ENCODE results near the gene KIF21B.

KIF21B gene

DNA sequence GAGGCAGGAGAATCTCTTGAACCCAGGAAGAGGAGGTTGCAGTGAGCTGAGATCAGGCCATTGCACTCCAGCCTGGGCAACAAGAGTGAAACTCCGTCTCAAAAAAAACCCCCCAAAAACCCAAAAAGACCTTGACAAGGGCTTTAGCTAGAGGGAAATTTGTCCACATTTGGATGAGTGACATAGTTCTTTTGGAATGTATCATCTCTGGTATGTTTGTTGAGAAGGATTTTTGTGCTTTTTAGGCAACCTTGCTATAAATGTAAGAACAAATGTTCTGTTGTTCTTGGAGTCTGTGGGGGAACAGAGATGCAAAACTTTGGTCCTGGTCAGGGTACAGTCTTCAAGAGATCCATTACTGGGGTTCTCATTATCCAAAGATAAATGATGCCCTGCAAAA is 99.9 kb downstream of the KIF21B start:
- TF ChIP-seq SIN3A (IDR thresholded peaks at IDR 0.05; ENCODE audit: borderline replicate concordance, insufficient read depth, low read length) (no peak), FOXP2 (optimal IDR thresholded peaks at IDR 0.05; ENCODE audit: borderline replicate concordance, extremely low read depth, extremely low read length, insufficient read depth) (no peak), POLR2AphosphoS5 (IDR thresholded peaks at IDR 0.05; ENCODE audit: low read depth, low read length) (no peak), TAF1 (IDR thresholded peaks at IDR 0.05; ENCODE audit: borderline replicate concordance, insufficient read depth, low read length) (no peak)
- TF ChIP-seq, protein P1, sequence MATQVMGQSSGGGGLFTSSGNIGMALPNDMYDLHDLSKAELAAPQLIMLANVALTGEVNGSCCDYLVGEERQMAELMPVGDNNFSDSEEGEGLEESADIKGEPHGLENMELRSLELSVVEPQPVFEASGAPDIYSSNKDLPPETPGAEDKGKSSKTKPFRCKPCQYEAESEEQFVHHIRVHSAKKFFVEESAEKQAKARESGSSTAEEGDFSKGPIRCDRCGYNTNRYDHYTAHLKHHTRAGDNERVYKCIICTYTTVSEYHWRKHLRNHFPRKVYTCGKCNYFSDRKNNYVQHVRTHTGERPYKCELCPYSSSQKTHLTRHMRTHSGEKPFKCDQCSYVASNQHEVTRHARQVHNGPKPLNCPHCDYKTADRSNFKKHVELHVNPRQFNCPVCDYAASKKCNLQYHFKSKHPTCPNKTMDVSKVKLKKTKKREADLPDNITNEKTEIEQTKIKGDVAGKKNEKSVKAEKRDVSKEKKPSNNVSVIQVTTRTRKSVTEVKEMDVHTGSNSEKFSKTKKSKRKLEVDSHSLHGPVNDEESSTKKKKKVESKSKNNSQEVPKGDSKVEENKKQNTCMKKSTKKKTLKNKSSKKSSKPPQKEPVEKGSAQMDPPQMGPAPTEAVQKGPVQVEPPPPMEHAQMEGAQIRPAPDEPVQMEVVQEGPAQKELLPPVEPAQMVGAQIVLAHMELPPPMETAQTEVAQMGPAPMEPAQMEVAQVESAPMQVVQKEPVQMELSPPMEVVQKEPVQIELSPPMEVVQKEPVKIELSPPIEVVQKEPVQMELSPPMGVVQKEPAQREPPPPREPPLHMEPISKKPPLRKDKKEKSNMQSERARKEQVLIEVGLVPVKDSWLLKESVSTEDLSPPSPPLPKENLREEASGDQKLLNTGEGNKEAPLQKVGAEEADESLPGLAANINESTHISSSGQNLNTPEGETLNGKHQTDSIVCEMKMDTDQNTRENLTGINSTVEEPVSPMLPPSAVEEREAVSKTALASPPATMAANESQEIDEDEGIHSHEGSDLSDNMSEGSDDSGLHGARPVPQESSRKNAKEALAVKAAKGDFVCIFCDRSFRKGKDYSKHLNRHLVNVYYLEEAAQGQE (IDR thresholded peaks at IDR 0.05; ENCODE audit: insufficient read depth in 1 of 2, low read depth in 2 of 2, low read length in 2 of 2): no peak

DNA sequence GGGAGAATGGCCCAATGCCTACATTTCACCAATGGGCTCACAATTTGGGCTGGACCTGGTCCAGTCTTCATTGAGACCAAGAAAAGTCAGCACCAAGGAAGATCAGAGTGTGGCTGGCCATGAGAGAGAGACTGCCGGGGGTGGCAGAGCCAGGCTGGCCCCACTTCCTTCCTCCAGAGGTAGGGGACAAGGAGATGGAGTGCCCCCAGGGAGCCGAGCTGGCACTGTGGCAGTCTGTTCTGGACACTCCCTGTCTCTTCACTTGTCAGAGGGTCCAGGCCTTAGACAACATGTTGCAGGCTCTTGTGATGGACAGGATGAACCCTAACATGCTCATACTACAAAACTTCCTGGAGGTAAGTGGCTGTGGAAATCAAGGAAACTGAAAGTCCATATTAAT is 101.1 kb downstream of the KIF21B start:
- TF ChIP-seq POLR2AphosphoS5 (IDR thresholded peaks at IDR 0.05; ENCODE audit: low read depth, low read length): no peak
- TF ChIP-seq SIN3A (IDR thresholded peaks at IDR 0.05; ENCODE audit: borderline replicate concordance, insufficient read depth, low read length): no peak
- TF ChIP-seq TAF1 (IDR thresholded peaks at IDR 0.05; ENCODE audit: borderline replicate concordance, insufficient read depth, low read length): no peak
- TF ChIP-seq, protein P1 (IDR thresholded peaks at IDR 0.05; ENCODE audit: insufficient read depth in 1 of 2, low read depth in 2 of 2, low read length in 2 of 2): no peak
- no peak for TF ChIP-seq FOXP2 (optimal IDR thresholded peaks at IDR 0.05; ENCODE audit: borderline replicate concordance, extremely low read depth, extremely low read length, insufficient read depth)

DNA sequence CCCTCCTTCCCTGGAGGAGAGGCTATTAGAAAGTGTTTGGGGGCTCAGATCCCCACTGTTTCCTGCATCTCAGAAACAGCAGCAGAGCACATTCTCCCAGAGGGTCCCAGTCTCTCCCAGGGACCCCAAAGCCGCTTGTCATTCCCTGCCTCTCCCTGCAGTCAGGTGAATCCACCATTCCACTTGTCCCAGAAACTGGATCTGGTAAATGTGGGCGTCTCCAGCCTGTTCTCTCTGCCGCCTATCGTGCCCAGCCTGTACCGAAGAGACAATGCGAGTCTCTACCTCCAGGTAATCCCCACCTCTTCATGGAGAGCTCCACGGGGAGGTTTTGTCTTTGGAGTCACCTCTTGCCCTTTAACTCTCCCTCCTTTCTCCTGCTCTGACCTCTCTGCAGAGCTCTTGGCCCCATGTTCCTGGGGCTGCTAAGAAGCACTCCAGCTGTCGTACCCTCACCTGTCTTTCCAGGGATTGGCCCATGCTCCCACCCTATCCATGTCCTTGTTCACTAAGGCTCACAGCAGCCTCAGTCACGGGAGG is 101.9 kb downstream of the KIF21B start:
- TF ChIP-seq TAF1 (IDR thresholded peaks at IDR 0.05; ENCODE audit: borderline replicate concordance, insufficient read depth, low read length) (no peak), SIN3A (IDR thresholded peaks at IDR 0.05; ENCODE audit: borderline replicate concordance, insufficient read depth, low read length) (no peak), FOXP2 (optimal IDR thresholded peaks at IDR 0.05; ENCODE audit: borderline replicate concordance, extremely low read depth, extremely low read length, insufficient read depth) (no peak), POLR2AphosphoS5 (IDR thresholded peaks at IDR 0.05; ENCODE audit: low read depth, low read length) (no peak)
- TF ChIP-seq, protein P1 (IDR thresholded peaks at IDR 0.05; ENCODE audit: insufficient read depth in 1 of 2, low read depth in 2 of 2, low read length in 2 of 2): no peak

Measured in PFSK-1 (cell line).